IPS-18a (cell line): ENCODE results near the gene NEDD4L.

ENCODE experiments used
- H3K27ac ChIP-seq: one replicate; pipeline ENCODE4 v1.5.1; 2013; ENCODE audit warnings: low read length
- H3K27me3 ChIP-seq: one replicate; pipeline ENCODE4 v1.6.1; 2013; ENCODE audit warnings: mild to moderate bottlenecking, low read length; ENCODE audit not compliant: control insufficient read depth, insufficient read depth
- H3K36me3 ChIP-seq: one replicate; pipeline ENCODE4 v1.6.1; 2013; ENCODE audit warnings: low read depth, low read length; ENCODE audit not compliant: control insufficient read depth
- H3K4me1 ChIP-seq: one replicate; pipeline ENCODE4 v1.6.1; 2013; ENCODE audit warnings: low read depth, low read length; ENCODE audit not compliant: control insufficient read depth
- H3K4me3 ChIP-seq: one replicate; pipeline ENCODE4 v1.5.1; 2013; ENCODE audit warnings: low read length
- H3K9ac ChIP-seq: one replicate; pipeline ENCODE4 v1.6.1; 2013; ENCODE audit warnings: mild to moderate bottlenecking, low read length, moderate library complexity
- H3K9me3 ChIP-seq: one replicate; pipeline ENCODE4 v1.6.1; 2013; ENCODE audit warnings: low read depth, low read length; ENCODE audit not compliant: control insufficient read depth

Gene NEDD4L

DNA sequence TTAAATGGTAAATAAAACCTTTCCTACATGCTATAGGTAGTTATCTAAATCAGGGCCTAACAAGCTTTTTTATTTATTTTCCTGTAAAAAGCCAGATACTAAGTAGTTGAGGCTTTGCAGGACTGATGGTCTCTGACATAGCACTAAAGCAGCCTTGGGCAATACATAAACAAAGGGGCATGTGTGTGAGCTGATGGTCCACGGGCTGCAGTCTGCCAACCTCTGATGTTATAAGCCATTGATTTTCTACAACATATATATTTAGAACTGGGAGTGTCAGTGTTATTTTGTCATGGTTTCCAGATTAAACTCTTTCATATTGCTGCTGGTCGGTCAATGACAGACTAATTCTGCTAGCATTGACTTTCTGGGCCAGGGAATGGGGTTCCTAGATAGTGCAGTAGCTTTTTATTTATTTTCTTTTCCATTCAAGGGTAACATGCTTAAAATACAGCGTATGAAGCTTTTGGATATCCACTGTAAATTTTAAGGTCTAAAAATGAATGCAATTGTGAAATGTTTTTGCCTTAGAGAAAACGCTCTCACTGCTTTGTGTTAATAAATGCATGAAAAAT lies 134.0 kb downstream of the NEDD4L start:
- H3K9me3 ChIP-seq: no peaks in the 10 kb centered on the region
- no peaks in the 10 kb centered on the region for H3K36me3 ChIP-seq
- H3K27me3 ChIP-seq: no peaks in the 10 kb centered on the region
- H3K4me1 ChIP-seq: peaks cover 26% of the 10 kb centered on the region
- no peak overlapping the region for H3K4me3 ChIP-seq
- H3K9ac ChIP-seq: no peak overlapping the region
- H3K27ac ChIP-seq: no peak overlapping the region

DNA sequence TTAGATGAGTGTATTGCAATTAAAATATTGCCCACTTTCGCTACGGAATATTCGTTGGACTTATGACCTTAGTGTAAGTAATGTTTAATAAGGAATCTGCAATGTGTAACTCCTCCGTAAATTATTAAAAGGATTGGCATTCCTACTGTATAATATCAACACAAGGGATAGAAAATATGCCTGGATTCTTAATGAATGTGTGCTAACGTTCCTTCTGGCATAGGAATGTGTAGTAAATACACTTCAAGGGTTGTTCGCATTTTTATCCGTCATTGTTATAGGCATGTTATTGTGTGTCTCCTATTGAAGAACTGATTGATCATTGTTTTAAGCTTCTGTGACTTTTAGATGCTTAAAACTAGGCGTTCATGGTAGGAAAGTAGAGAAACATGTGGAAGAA lies 134.5 kb downstream of the NEDD4L start:
- Histone ChIP-seq H3K4me1 (peaks cover 26% of the 10 kb centered on the region), H3K27me3 (no peaks in the 10 kb centered on the region), H3K4me3 (no peak overlapping the region), H3K27ac (no peak overlapping the region), H3K36me3 (no peaks in the 10 kb centered on the region), H3K9ac (no peak overlapping the region), H3K9me3 (no peaks in the 10 kb centered on the region)

DNA sequence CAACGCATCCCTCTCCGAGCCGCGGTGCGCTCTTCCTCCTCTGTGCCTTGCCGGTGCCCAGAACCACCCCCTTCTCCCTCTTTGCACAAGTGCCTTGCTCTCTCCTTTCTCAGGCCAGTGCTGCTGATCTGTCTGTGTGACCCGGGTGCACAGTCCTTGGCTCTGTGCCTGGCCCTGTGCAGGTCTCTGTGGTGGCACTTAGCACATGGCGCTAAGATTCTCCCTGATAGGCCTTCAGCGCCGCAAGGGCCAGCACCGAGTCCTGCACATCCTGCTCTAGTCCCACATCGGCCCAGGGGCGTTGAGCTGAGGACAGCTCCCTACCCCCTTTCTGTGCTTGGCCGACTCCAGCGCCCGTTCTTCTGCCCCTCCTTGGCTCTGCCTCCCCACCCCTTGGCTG lies 136.1 kb downstream of the NEDD4L start:
- no peaks in the 10 kb centered on the region for H3K36me3 ChIP-seq
- H3K4me1 ChIP-seq: peaks cover 16% of the 10 kb centered on the region
- no peaks in the 10 kb centered on the region for H3K27me3 ChIP-seq
- no peak overlapping the region for H3K27ac ChIP-seq
- no peak overlapping the region for H3K9ac ChIP-seq
- H3K4me3 ChIP-seq: no peak overlapping the region
- no peaks in the 10 kb centered on the region for H3K9me3 ChIP-seq

DNA sequence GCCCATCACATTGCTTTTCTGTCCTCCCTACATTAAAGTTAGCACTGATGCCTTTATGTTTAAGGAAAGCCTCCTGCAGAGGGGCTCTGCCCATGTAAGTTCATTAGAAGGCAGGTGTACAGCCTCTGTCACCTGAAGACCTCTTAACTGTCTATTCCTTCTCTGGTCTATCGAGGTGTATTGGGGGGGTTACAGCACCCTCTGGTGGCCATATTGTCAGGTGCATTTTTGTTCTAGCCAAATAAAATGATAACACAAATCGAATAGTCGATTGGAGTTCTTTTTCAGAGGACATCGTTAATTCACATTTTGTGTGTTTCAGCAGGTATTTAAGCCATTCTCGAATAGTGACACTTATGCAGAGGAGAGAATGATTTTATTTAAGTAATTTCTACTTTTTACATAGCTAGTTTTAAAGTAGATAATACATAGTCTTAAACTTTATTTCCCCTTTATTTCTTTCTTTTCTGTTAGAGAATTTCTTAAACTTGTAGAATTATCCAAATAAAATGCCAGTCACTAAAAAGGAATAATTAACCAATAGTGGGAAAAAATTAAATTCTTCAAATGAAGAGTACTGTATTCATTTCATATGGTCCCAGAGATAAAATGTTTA lies 136.8 kb downstream of the NEDD4L start:
- Histone ChIP-seq H3K27me3 (no peaks in the 10 kb centered on the region), H3K4me1 (peaks cover 16% of the 10 kb centered on the region), H3K36me3 (no peaks in the 10 kb centered on the region), H3K27ac (no peak overlapping the region), H3K9me3 (no peaks in the 10 kb centered on the region), H3K4me3 (no peak overlapping the region), H3K9ac (no peak overlapping the region)

DNA sequence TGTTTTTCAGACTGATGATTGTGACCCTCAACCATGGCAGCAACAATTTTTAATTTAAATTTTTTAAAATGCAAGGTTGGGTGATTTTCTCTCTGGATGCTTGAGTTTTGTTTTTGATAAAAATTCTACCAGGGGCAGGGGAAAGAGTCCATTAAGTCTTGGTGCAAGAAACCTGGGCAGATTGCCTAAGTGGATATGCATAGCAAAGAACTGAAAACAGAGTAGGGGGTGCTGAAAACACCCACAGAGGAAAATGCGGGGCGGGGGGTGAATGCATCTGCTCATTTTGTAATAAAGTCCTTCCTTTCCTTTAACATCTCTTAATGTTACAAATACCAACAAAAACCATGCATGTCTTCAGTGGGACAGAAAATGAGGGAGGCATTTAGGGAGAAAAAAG lies 138.0 kb downstream of the NEDD4L start:
- H3K27me3 ChIP-seq: no peaks in the 10 kb centered on the region
- H3K9me3 ChIP-seq: no peaks in the 10 kb centered on the region
- no peak overlapping the region for H3K27ac ChIP-seq
- H3K4me3 ChIP-seq: no peak overlapping the region
- H3K4me1 ChIP-seq: peaks cover 11% of the 10 kb centered on the region
- H3K9ac ChIP-seq: no peak overlapping the region
- H3K36me3 ChIP-seq: no peaks in the 10 kb centered on the region

DNA sequence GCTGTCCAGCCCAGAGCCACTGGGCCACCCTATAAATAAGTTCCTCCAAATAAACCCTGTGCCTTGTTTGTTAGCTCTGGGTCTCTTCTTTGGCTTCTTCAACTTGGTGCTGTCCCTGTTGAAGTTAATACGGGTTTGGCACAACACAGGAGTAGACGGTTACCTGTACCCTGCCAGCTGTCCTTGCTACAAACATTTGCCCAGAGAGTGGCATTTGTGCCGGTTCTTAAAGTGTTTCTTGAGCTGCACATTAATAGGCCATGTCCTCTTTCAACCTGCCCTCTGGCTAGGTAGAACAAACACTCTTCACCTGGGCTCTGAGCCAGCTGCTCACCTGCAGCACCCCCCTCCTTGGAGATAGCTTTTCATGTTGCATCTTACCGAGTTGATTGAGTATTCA lies 139.2 kb downstream of the NEDD4L start:
- H3K9me3 ChIP-seq: no peaks in the 10 kb centered on the region
- no peak overlapping the region for H3K4me3 ChIP-seq
- H3K27ac ChIP-seq: no peak overlapping the region
- H3K4me1 ChIP-seq: peaks cover 10% of the 10 kb centered on the region
- H3K36me3 ChIP-seq: no peaks in the 10 kb centered on the region
- H3K9ac ChIP-seq: no peak overlapping the region
- H3K27me3 ChIP-seq: no peaks in the 10 kb centered on the region

DNA sequence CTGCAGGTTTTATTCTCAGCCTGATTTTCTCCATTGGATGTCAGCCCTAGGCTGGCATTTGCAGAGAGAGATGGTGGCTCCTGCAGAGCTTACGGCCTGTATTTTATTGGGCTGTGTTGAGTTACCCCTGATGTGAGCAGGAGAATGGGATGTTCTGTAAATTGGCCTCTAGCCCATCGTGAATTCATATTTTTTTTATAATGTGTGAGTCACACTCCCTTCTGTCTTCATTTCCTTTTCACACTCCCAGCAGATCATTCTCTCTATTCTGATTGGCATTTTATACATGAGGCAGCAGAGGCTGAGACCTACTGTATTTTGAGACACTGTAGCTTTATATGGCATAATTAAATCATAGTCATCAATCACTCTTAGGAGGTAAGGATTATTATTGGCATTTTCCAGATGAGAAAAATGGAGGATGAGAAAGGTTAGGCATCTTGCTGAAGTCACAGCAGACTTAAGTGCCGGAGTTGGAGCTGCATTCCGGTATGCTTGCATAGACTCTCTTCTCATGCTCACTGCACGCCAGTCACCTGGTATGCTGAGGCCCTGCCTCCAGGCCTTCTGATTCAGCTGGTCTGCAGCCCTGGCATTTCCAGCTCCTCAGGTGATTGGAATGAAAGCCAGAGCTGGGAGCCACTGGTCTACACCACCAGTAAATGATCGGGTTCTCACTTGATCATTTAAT lies 142.4 kb downstream of the NEDD4L start:
- Histone ChIP-seq H3K4me1 (peaks cover 16% of the 10 kb centered on the region), H3K9me3 (no peaks in the 10 kb centered on the region), H3K9ac (no peak overlapping the region), H3K4me3 (no peak overlapping the region), H3K27ac (no peak overlapping the region), H3K27me3 (no peaks in the 10 kb centered on the region), H3K36me3 (no peaks in the 10 kb centered on the region)

DNA sequence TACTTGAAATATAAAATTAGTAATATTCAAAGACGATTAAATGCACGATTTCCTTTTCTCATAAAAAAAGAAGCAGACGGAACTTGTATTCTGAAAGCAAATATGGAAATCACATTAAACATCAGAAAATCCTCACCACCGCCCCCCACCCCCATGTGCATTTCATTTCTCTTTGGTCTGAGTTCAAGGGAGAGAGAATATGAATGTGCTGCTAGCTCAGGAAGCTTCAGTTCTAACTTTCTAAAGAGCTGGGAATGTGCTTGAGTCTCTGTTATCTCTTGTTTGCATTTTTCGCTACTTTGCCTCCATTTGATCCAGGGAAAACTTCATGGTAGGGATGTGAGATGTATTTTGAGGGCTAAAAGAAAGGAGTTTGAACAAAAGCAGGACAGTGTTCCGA lies 143.6 kb downstream of the NEDD4L start:
- Histone ChIP-seq H3K9me3 (no peaks in the 10 kb centered on the region), H3K4me3 (no peak overlapping the region), H3K9ac (no peak overlapping the region), H3K27ac (no peak overlapping the region), H3K36me3 (no peaks in the 10 kb centered on the region), H3K27me3 (no peaks in the 10 kb centered on the region), H3K4me1 (peaks cover 16% of the 10 kb centered on the region)

DNA sequence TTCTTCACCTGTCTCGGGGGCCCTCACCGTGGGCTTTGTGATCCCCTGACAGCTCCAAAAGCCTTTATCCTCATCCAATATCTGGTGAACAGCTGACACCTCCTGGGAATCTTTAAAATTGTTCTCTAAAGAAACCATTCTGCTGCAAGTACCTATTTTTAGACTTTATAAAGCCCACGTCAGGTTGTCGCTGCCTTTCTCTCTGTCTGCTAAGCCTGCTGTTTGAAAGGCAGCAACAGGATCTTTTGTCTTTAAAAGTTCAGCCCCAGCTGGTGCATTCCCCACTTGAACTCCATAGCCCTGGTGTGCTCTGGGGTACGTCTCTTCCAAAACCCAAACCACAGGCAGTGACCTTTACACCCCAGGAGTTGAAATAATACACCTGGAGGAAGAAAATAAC lies 145.0 kb downstream of the NEDD4L start:
- Histone ChIP-seq H3K9me3 (no peaks in the 10 kb centered on the region), H3K36me3 (no peaks in the 10 kb centered on the region), H3K27me3 (no peaks in the 10 kb centered on the region), H3K27ac (no peak overlapping the region), H3K4me1 (peaks cover 19% of the 10 kb centered on the region), H3K4me3 (peak overlapping the region; percentile 1), H3K9ac (no peak overlapping the region)

DNA sequence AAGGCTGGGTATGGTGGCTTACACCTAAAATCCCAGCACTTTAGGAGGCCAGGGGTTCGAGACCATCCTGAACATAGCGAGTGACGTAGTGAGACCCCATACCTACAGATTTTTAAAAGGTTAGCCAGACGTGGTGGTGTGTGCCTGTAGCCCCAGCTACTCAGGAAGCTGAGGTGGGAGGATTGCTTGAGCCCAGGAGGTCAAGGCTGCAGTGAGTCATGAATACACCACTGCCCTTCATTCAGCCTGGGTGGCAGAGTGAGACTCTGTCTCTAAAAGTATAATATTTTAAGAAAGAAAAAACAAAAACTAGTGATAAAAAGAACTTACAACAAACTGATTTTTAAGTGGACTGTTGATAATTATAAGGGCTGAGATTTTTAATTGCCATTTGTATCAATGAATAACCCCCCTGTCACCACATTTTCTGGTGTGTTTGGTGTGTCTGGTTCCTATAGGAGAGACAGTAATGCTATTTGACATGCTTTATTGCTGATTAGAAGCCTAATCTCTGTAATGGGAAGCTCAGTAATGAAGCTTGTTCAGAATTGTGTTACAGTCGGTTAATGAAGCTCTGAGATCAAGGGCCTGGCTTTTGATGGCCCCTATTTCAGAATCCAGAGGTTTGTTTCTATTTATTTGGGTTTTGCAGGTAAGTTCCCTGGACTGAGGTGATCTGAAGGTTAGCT lies 147.0 kb downstream of the NEDD4L start:
- peaks cover 37% of the 10 kb centered on the region for H3K4me1 ChIP-seq

DNA sequence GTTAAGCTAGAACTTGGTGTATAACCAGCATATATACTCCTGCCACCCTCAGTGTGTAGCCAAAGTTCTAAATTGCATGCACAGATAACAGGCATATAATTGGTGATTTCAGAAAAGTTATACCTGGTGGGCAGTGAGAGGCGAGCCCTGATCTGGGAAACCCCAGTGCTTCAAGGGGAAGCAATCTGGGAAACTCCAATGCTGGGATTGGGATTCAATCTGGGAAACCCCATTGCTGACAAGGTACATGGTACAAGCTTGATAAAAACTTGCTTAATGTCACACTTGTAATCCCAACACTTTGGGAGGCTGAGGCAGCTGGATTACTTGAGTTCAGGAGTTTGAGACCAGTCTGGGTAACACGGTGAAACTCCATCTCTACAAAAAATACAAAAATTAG lies 147.6 kb downstream of the NEDD4L start:
- Histone ChIP-seq H3K27ac (no peak overlapping the region), H3K27me3 (no peaks in the 10 kb centered on the region), H3K4me1 (peaks cover 43% of the 10 kb centered on the region), H3K9ac (no peak overlapping the region), H3K4me3 (no peak overlapping the region), H3K9me3 (no peaks in the 10 kb centered on the region), H3K36me3 (no peaks in the 10 kb centered on the region)

More for the DNA sequence above, 147.0 kb downstream of the NEDD4L start:
- Histone ChIP-seq H3K9me3 (no peaks in the 10 kb centered on the region), H3K27ac (no peak overlapping the region), H3K4me3 (no peak overlapping the region), H3K9ac (no peak overlapping the region), H3K36me3 (no peaks in the 10 kb centered on the region), H3K27me3 (no peaks in the 10 kb centered on the region)
